Measurements from ENCODE around the gene TIPRL. TPM values are rescaled to one million over a fixed set of nuclear protein-coding genes. Genes with fewer than 3 reads are reported as not detected.
"Not testable (repeated sequence)": the region's sequence is repeated elsewhere in the genome, so short reads cannot be mapped to it uniquely, and the experiment has no call there.

TIPRL gene
- total and polyA plus RNA-seq, 2 donors (not counting 1 experiment from before 2014, with no cell fraction given): 5.1 to 24.9 TPM

DNA sequence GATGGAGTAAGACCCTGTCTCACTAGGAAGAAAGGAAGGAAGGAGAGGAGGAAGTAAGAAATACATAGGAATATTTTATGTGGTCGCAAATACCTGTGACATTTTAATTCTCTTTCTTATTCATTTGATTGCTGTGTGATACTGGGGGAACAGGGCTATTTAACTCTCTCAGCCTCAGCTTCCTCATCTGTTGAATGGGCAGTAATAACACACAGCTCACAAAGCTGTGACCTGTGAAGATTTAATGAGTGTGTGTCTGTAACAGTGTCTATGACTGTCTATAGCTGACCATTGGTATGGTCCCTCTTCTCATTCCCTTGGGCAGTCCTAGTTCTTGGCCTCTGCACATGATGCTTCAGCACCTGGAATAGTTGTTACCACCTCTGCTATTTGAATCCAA lies 28.5 kb upstream of the TIPRL start:
- Mint-ChIP-seq H3K4me1 (peaks cover 13% of the 10 kb centered on the region), H3K9me3 (ENCODE audit: insufficient read depth) (peaks cover 3% of the 10 kb centered on the region), H3K4me3 (no peak overlapping the region), H3K27me3 (no peaks in the 10 kb centered on the region), H3K27ac (no peak overlapping the region)
- TF ChIP-seq EZH2 (IDR thresholded peaks at IDR 0.05; ENCODE audit: borderline replicate concordance, insufficient read depth, low read depth, low read length, poor library complexity, severe bottlenecking): no peak
- no peaks in the 10 kb centered on the region for H4K20me1 ChIP-seq (ENCODE audit: control insufficient read depth, insufficient read depth, low read length, poor library complexity, severe bottlenecking)
- DNase-seq (no peak), ATAC-seq (ENCODE audit: low read depth) (no peak)
- H3K27me3 ChIP-seq (replicated peaks in 1 of 4; ENCODE audit: control extremely low read depth in 1 of 4, control insufficient read depth in 3 of 4, insufficient read depth in 4 of 4, low read length in 3 of 4): no peaks in the 10 kb centered on the region
- no peak overlapping the region for H3K9ac ChIP-seq (ENCODE audit: low read length)
- no CpG with 5 or more reads among the region's 1 CpG for WGBS (ENCODE audit: insufficient coverage)
- ChIA-PET POLR2A (no interaction called here), CTCF (no interaction called here)
- H3K9me3 ChIP-seq (ENCODE audit: control extremely low read depth in 1 of 3, control insufficient read depth in 2 of 3, insufficient read depth in 1 of 3, low read length in 2 of 3): no peaks in the 10 kb centered on the region
- H3K36me3 ChIP-seq (replicated peaks in 1 of 2; ENCODE audit: control extremely low read depth in 1 of 2, control insufficient read depth in 1 of 2, extremely low read depth in 1 of 2, insufficient read depth in 2 of 2, low read length in 1 of 2): no peaks in the 10 kb centered on the region
- intact Hi-C loops (cut with micrococcal nuclease): no loop called here
- H3K79me2 ChIP-seq (ENCODE audit: control insufficient read depth, insufficient read depth, low read length): no peaks in the 10 kb centered on the region
- H2AFZ ChIP-seq (ENCODE audit: insufficient read depth, low read depth, low read length, poor library complexity, severe bottlenecking): no peak overlapping the region
- no peak overlapping the region for H3K27ac ChIP-seq (ENCODE audit: low read length in 2 of 2)
- H3K4me2 ChIP-seq (replicated peaks; ENCODE audit: low read depth, low read length, poor library complexity, severe bottlenecking): no peak overlapping the region
- no peak overlapping the region for H3K4me3 ChIP-seq (ENCODE audit: control extremely low read depth in 1 of 5, extremely low read depth in 1 of 5, insufficient read depth in 1 of 5, low read depth in 2 of 5, low read length in 4 of 5)
- H3K4me1 ChIP-seq (ENCODE audit: control insufficient read depth in 2 of 2, insufficient read depth in 2 of 2, low read length in 2 of 2): peaks cover 8 to 10% of the 10 kb centered on the region in 2 donors

DNA sequence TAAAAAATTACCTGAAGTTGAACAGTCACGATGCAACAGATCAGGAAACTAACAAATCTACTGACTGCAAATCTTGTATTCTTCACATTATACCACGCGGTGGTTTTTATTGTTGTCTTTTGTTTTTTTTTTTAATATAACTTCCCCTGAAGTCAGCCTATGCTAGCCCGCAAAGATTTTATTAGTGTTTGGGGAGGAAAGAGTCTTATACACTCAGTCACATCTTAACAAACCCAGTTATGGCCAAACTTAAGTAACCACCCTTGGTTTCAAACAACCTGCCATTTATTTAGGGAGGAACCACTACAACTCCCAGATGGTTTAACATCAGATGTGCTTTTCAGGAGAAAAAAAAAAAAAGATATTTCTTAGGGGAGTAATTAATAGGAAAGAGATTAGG lies 26.8 kb upstream of the TIPRL start:
- no peak overlapping the region for H3K4me3 ChIP-seq (ENCODE audit: control extremely low read depth in 1 of 5, extremely low read depth in 1 of 5, insufficient read depth in 1 of 5, low read depth in 2 of 5, low read length in 4 of 5)
- H3K27me3 Mint-ChIP-seq: no peaks in the 10 kb centered on the region
- intact Hi-C loops (cut with micrococcal nuclease): no loop called here
- H3K9ac ChIP-seq (ENCODE audit: low read length): no peak overlapping the region
- no peak for DNase-seq
- ChIA-PET POLR2A (no interaction called here), CTCF (interaction anchor here (1.4 kb wide), 1 partner anchor 10 kb away, joined by 4 read pairs; no protein-coding TSS in a partner anchor)
- H2AFZ ChIP-seq (ENCODE audit: insufficient read depth, low read depth, low read length, poor library complexity, severe bottlenecking): no peak overlapping the region
- ATAC-seq (ENCODE audit: low read depth): no peak
- no CpG with 5 or more reads among the region's 4 CpGs for WGBS (ENCODE audit: insufficient coverage)
- H3K4me2 ChIP-seq (replicated peaks; ENCODE audit: low read depth, low read length, poor library complexity, severe bottlenecking): no peak overlapping the region
- H4K20me1 ChIP-seq (ENCODE audit: control insufficient read depth, insufficient read depth, low read length, poor library complexity, severe bottlenecking): no peaks in the 10 kb centered on the region
- no peaks in the 10 kb centered on the region for H3K36me3 ChIP-seq (replicated peaks in 1 of 2; ENCODE audit: control extremely low read depth in 1 of 2, control insufficient read depth in 1 of 2, extremely low read depth in 1 of 2, insufficient read depth in 2 of 2, low read length in 1 of 2)
- H3K4me3 Mint-ChIP-seq: no peak overlapping the region
- no peak for TF ChIP-seq EZH2 (IDR thresholded peaks at IDR 0.05; ENCODE audit: borderline replicate concordance, insufficient read depth, low read depth, low read length, poor library complexity, severe bottlenecking)
- TF ChIP-seq, protein P1, sequence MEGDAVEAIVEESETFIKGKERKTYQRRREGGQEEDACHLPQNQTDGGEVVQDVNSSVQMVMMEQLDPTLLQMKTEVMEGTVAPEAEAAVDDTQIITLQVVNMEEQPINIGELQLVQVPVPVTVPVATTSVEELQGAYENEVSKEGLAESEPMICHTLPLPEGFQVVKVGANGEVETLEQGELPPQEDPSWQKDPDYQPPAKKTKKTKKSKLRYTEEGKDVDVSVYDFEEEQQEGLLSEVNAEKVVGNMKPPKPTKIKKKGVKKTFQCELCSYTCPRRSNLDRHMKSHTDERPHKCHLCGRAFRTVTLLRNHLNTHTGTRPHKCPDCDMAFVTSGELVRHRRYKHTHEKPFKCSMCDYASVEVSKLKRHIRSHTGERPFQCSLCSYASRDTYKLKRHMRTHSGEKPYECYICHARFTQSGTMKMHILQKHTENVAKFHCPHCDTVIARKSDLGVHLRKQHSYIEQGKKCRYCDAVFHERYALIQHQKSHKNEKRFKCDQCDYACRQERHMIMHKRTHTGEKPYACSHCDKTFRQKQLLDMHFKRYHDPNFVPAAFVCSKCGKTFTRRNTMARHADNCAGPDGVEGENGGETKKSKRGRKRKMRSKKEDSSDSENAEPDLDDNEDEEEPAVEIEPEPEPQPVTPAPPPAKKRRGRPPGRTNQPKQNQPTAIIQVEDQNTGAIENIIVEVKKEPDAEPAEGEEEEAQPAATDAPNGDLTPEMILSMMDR (IDR thresholded peaks at IDR 0.05): no peak
- no peaks in the 10 kb centered on the region for H3K79me2 ChIP-seq (ENCODE audit: control insufficient read depth, insufficient read depth, low read length)
- H3K4me1 ChIP-seq (ENCODE audit: control insufficient read depth in 2 of 2, insufficient read depth in 2 of 2, low read length in 2 of 2): peaks cover 4 to 6% of the 10 kb centered on the region in 2 donors
- H3K27me3 ChIP-seq (replicated peaks in 1 of 4; ENCODE audit: control extremely low read depth in 1 of 4, control insufficient read depth in 3 of 4, insufficient read depth in 4 of 4, low read length in 3 of 4): no peaks in the 10 kb centered on the region
- peaks cover 7% of the 10 kb centered on the region for H3K4me1 Mint-ChIP-seq
- H3K9me3 Mint-ChIP-seq (ENCODE audit: insufficient read depth): peaks cover 3% of the 10 kb centered on the region
- H3K27ac ChIP-seq (ENCODE audit: low read length in 2 of 2): no peak overlapping the region
- no peaks in the 10 kb centered on the region for H3K9me3 ChIP-seq (ENCODE audit: control extremely low read depth in 1 of 3, control insufficient read depth in 2 of 3, insufficient read depth in 1 of 3, low read length in 2 of 3)
- no peak overlapping the region for H3K27ac Mint-ChIP-seq

DNA sequence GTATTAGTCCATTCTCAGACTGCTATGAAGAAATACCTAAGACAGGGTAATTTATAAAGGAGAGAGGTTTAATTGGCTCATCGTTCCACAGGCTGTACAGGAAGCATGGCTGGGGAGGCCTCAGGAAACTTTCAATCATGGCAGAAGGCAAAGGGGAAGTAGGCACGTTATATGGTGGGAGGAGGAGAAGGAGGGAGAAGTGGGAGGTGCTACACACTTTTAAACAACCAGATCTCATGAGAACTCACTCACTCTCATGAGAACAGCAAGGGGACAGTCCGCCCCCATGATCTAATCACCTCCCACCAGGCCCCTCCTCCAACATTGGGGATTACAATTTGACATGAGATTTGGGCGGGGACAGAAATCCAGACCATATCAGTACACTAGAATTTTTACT lies 24.1 kb upstream of the TIPRL start:
- H3K27ac Mint-ChIP-seq; intact Hi-C loops (cut with micrococcal nuclease); H3K4me3 ChIP-seq (ENCODE audit: control extremely low read depth in 1 of 5, extremely low read depth in 1 of 5, insufficient read depth in 1 of 5, low read depth in 2 of 5, low read length in 4 of 5); H4K20me1 ChIP-seq (ENCODE audit: control insufficient read depth, insufficient read depth, low read length, poor library complexity, severe bottlenecking); H3K9ac ChIP-seq (ENCODE audit: low read length); POLR2A ChIA-PET; ATAC-seq (ENCODE audit: low read depth); H3K79me2 ChIP-seq (ENCODE audit: control insufficient read depth, insufficient read depth, low read length); H3K9me3 ChIP-seq (ENCODE audit: control extremely low read depth in 1 of 3, control insufficient read depth in 2 of 3, insufficient read depth in 1 of 3, low read length in 2 of 3); H3K36me3 ChIP-seq (replicated peaks in 1 of 2; ENCODE audit: control extremely low read depth in 1 of 2, control insufficient read depth in 1 of 2, extremely low read depth in 1 of 2, insufficient read depth in 2 of 2, low read length in 1 of 2); H3K27ac ChIP-seq (ENCODE audit: low read length in 2 of 2); H3K4me1 ChIP-seq (ENCODE audit: control insufficient read depth in 2 of 2, insufficient read depth in 2 of 2, low read length in 2 of 2); H3K4me3 Mint-ChIP-seq; H3K27me3 Mint-ChIP-seq; H3K4me1 Mint-ChIP-seq; H3K4me2 ChIP-seq (replicated peaks; ENCODE audit: low read depth, low read length, poor library complexity, severe bottlenecking); DNase-seq; CTCF ChIA-PET; H3K9me3 Mint-ChIP-seq (ENCODE audit: insufficient read depth); H2AFZ ChIP-seq (ENCODE audit: insufficient read depth, low read depth, low read length, poor library complexity, severe bottlenecking); H3K27me3 ChIP-seq (replicated peaks in 1 of 4; ENCODE audit: control extremely low read depth in 1 of 4, control insufficient read depth in 3 of 4, insufficient read depth in 4 of 4, low read length in 3 of 4): not testable (repeated sequence)
- 63% methylated on average over 3 of the region's 4 CpGs for WGBS (ENCODE audit: insufficient coverage)

Measured in B cell (primary cell).